Liver (tissue), 9 donors: Measurements from ENCODE around the gene SLX4IP. TPM values are rescaled to one million over a fixed set of nuclear protein-coding genes. Genes with fewer than 3 reads are reported as not detected.

Experiments used
- DNase-seq: peaks from one replicate; pipeline ENCODE4 v3.0.0-alpha.2; 2017; ENCODE audit warnings: low spot score
- H3K27ac ChIP-seq, 2 donors: one replicate each; pipeline ENCODE4 v1.7.0; 2013; ENCODE audit warnings: inconsistent platforms in 2 of 2, low read length in 2 of 2, control low read depth in 1 of 2, low read depth in 1 of 2, mild to moderate bottlenecking in 1 of 2
- H3K27me3 ChIP-seq, 4 donors: one replicate each; pipeline versions ENCODE4 v1.6.1 to v1.7.0; 2013; ENCODE audit warnings: low read length in 3 of 4, inconsistent platforms in 1 of 4, mild to moderate bottlenecking in 1 of 4, moderate library complexity in 1 of 4; ENCODE audit not compliant: control insufficient read depth in 4 of 4, insufficient read depth in 4 of 4
- H3K36me3 ChIP-seq, 4 donors: one replicate each; pipeline versions ENCODE4 v1.6.1 to v1.7.0; 2013; ENCODE audit warnings: low read length in 3 of 4, mild to moderate bottlenecking in 3 of 4, low read depth in 1 of 4, moderate library complexity in 1 of 4; ENCODE audit not compliant: control insufficient read depth in 4 of 4, insufficient read depth in 3 of 4
- H3K4me1 ChIP-seq, 4 donors: one replicate each; pipeline versions ENCODE4 v1.6.1 to v1.7.0; 2013; ENCODE audit warnings: low read length in 3 of 4, mild to moderate bottlenecking in 3 of 4, moderate library complexity in 1 of 4; ENCODE audit not compliant: control insufficient read depth in 4 of 4, insufficient read depth in 4 of 4
- H3K4me3 ChIP-seq, 3 donors: one replicate each; pipeline versions ENCODE4 v1.6.1 to v1.7.0; 2013; ENCODE audit warnings: low read length in 3 of 3, control low read depth in 1 of 3, low read depth in 1 of 3, mild to moderate bottlenecking in 1 of 3
- H3K9ac ChIP-seq, 2 donors: one replicate each; pipeline ENCODE4 v1.7.0; 2013; ENCODE audit warnings: low read length in 2 of 2, mild to moderate bottlenecking in 2 of 2, moderate library complexity in 2 of 2, control low read depth in 1 of 2, low read depth in 1 of 2
- H3K9me3 ChIP-seq, 4 donors: one replicate each; pipeline versions ENCODE4 v1.6.1 to v1.7.0; 2013; ENCODE audit warnings: low read length in 3 of 4; ENCODE audit not compliant: control insufficient read depth in 4 of 4
- ATF3 ChIP-seq: IDR thresholded peaks from 2 replicates; pipeline ENCODE4 v1.6.1; 2016; ENCODE audit warnings: antibody characterized with exemption
- CTCF ChIP-seq: fragments of 150-350 bp; IDR thresholded peaks from 2 replicates; pipeline ENCODE4 v1.5.1; 2017; ENCODE audit warnings: improper control_type of control experiment, low read depth, low read length; ENCODE audit not compliant: missing input control
- FOXA1 ChIP-seq: IDR thresholded peaks from 2 replicates; pipeline ENCODE4 v1.6.1; 2016; ENCODE audit warnings: antibody characterized with exemption
- FOXA2 ChIP-seq: IDR thresholded peaks from 2 replicates; pipeline ENCODE4 v1.6.1; 2016; ENCODE audit warnings: antibody characterized with exemption
- GABPA ChIP-seq, 2 donors: IDR thresholded peaks in 1 of 2; conservative IDR thresholded peaks in 1 of 2; 2 replicates each; pipeline ENCODE4 v1.6.1; 2016; ENCODE audit warnings: antibody characterized with exemption in 2 of 2, mild to moderate bottlenecking in 1 of 2, moderate library complexity in 1 of 2
- HNF4A ChIP-seq, 2 donors: conservative IDR thresholded peaks; 2 replicates each; pipeline ENCODE4 v1.6.1; 2016; ENCODE audit warnings: antibody characterized with exemption in 2 of 2, mild to moderate bottlenecking in 2 of 2
- JUND ChIP-seq, 2 donors: IDR thresholded peaks; 2 replicates each; pipeline ENCODE4 v1.6.1; 2016; ENCODE audit warnings: antibody characterized with exemption in 2 of 2
- MAX ChIP-seq: IDR thresholded peaks from 2 replicates; pipeline ENCODE4 v1.6.1; 2016; ENCODE audit warnings: antibody characterized with exemption
- RAD21 ChIP-seq, 2 donors: IDR thresholded peaks; 2 replicates each; pipeline ENCODE4 v1.6.1; 2016; ENCODE audit warnings: antibody characterized with exemption in 2 of 2, mild to moderate bottlenecking in 2 of 2
- REST ChIP-seq: IDR thresholded peaks from 2 replicates; pipeline ENCODE4 v1.6.1; 2016; ENCODE audit warnings: antibody characterized with exemption, mild to moderate bottlenecking
- RXRA ChIP-seq, 2 donors: IDR thresholded peaks; 2 replicates each; pipeline ENCODE4 v1.6.1; 2017 to 2018; ENCODE audit warnings: antibody characterized with exemption in 2 of 2, mild to moderate bottlenecking in 1 of 2
- SP1 ChIP-seq: IDR thresholded peaks from 2 replicates; pipeline ENCODE4 v1.6.1; 2018; ENCODE audit warnings: antibody characterized with exemption, mild to moderate bottlenecking
- TAF1 ChIP-seq: conservative IDR thresholded peaks from 2 replicates; pipeline ENCODE4 v1.6.1; 2016; ENCODE audit warnings: antibody characterized with exemption, mild to moderate bottlenecking
- YY1 ChIP-seq: IDR thresholded peaks from 2 replicates; pipeline ENCODE4 v1.6.1; 2016; ENCODE audit warnings: antibody characterized with exemption, mild to moderate bottlenecking
- ZBTB33 ChIP-seq: IDR thresholded peaks from 2 replicates; pipeline ENCODE4 v1.6.1; 2016; ENCODE audit warnings: antibody characterized with exemption
- WGBS: extraction: QIAGEN DNeasy Blood & Tissue Kit; methylation state at CpG from one replicate; pipeline ENCODE4 v1.1.7; 2013; 5-methylcytosine and 5-hydroxymethylcytosine counted together
- polyA plus RNA-seq, 2 donors: library from polyadenylated mRNA; stranded (reverse) in 1 of 2; unstranded in 1 of 2; fragments of 200-250 nt in 1 of 2; fragments of >200 nt in 1 of 2; fragmentation: Nextera tagmentation in 1 of 2; extraction: Ambion mirVana in 1 of 2; gene quantifications; one replicate each; pipeline versions ENCODE4 v1.2.1 to v1.2.3, GENCODE V29; 2013 to 2015
- total RNA-seq, 2 donors: library from RNA; depleted of rRNA; stranded (reverse); fragments of >200 nt; gene quantifications; one replicate each; pipeline ENCODE4 v1.2.3, GENCODE V29; 2014
- donor health status: healthy.
- donor health status: healthy.
- donor health status: healthy.
- donor health status: healthy.
- donor health status: healthy.

Gene SLX4IP
- total and polyA plus RNA-seq, 4 donors, result 1.1 to 3.4 (median 2.7) TPM

GRCh38 chr20:10419550-10420133, 15.5 kb upstream of the SLX4IP start:
- WGBS, result 89% methylated on average over 5 of the region's 5 CpGs
- Histone ChIP-seq H3K36me3 (no peaks in the 10 kb centered on the region), H3K4me1 (peaks cover 3 to 31% (median 26%) of the 10 kb centered on the region in 4 donors), H3K27ac (no peak overlapping the region), H3K9me3 (no peaks in the 10 kb centered on the region), H3K4me3 (no peak overlapping the region), H3K9ac (no peak overlapping the region), H3K27me3 (no peaks in the 10 kb centered on the region)
- no peak for DNase-seq
- TF ChIP-seq MAX (no peak), ZBTB33 (no peak), ATF3 (no peak), FOXA2 (no peak), TAF1 (no peak), CTCF (no peak), GABPA (IDR thresholded peaks at IDR 0.05 in 1 of 2, conservative IDR thresholded peaks at IDR 0.05 in 1 of 2) (no peak), REST (no peak), FOXA1 (no peak), YY1 (no peak), HNF4A (conservative IDR thresholded peaks at IDR 0.05) (no peak), JUND (IDR thresholded peaks at IDR 0.05) (no peak), RXRA (IDR thresholded peaks at IDR 0.05) (no peak)

- Histone ChIP-seq H3K9ac (no peak overlapping the region), H3K27ac (peak overlapping the region; percentile 18 to 31), H3K4me3 (no peak overlapping the region), H3K9me3 (no peaks in the 10 kb centered on the region), H3K4me1 (peaks cover 5 to 42% (median 25%) of the 10 kb centered on the region in 4 donors), H3K36me3 (peaks cover 0 to 2% (median 0%) of the 10 kb centered on the region in 4 donors), H3K27me3 (no peaks in the 10 kb centered on the region)
- 31% methylated on average over 2 of the region's 2 CpGs for WGBS
- TF ChIP-seq HNF4A (conservative IDR thresholded peaks at IDR 0.05), result peak; percentile 36 to 38
- no peak for TF ChIP-seq REST
- TF ChIP-seq RAD21 (IDR thresholded peaks at IDR 0.05), result peak in 1 of 2 donors; percentile 8
- no peak for TF ChIP-seq FOXA2
- peak in 1 of 2 donors; percentile 11 for TF ChIP-seq JUND (IDR thresholded peaks at IDR 0.05)
- peak; percentile 45 to 49 for TF ChIP-seq RXRA (IDR thresholded peaks at IDR 0.05)
- no peak for TF ChIP-seq GABPA (IDR thresholded peaks at IDR 0.05 in 1 of 2, conservative IDR thresholded peaks at IDR 0.05 in 1 of 2)
- peak; percentile 47 for TF ChIP-seq YY1
- peak; percentile 52 for TF ChIP-seq SP1
- no peak for DNase-seq
Measured at GRCh38 chr20:10423735-10424134, 11.4 kb upstream of the SLX4IP start.
